Measurements from ENCODE around the gene ACR.
"Not testable (repeated sequence)": the region's sequence is repeated elsewhere in the genome, so short reads cannot be mapped to it uniquely, and the experiment has no call there.

- not testable (repeated sequence) for TF ChIP-seq POLR2A (IDR thresholded peaks at IDR 0.05; ENCODE audit: low read depth, low read length); POLR2AphosphoS5 (IDR thresholded peaks at IDR 0.05; ENCODE audit: low read depth, low read length); SPI1 (IDR thresholded peaks at IDR 0.05; ENCODE audit: low read depth, low read length); TAF1 (IDR thresholded peaks at IDR 0.05; ENCODE audit: low read depth, low read length); PAX5 (IDR thresholded peaks at IDR 0.05; ENCODE audit: insufficient read depth, low read length, severe bottlenecking)
Observed at GRCh38 chr22:50749302-50750074, 11.5 kb downstream of the ACR start.
